K562 (cell line): ENCODE measurements around the gene PRSS8. TPM values are rescaled to one million over a fixed set of nuclear protein-coding genes. Genes with fewer than 3 reads are reported as not detected.

Source experiments
- CXXC5 ChIP-seq: fragments of 250-450 bp; sonication (Bioruptor Pico); IDR thresholded peaks from 2 replicates; pipeline ENCODE4 v1.8.0; 2022; ENCODE audit warnings: inconsistent platforms, mild to moderate bottlenecking, moderate library complexity
- E2F4 ChIP-seq: sonication (generic); formaldehyde crosslinking; IDR thresholded peaks from 2 replicates; pipeline ENCODE4 v1.8.0; 2022; ENCODE audit warnings: mild to moderate bottlenecking, low read depth, missing genetic modification reagents
- EHMT2 ChIP-seq: fragments of 450-650 bp; IDR thresholded peaks from 2 replicates; pipeline ENCODE4 v1.6.1; 2018; ENCODE audit warnings: antibody characterized with exemption
- ELF1 ChIP-seq: fragments of 200-800 bp; sonication (Bioruptor generic); IDR thresholded peaks from 2 replicates; pipeline ENCODE4 v1.6.1; 2016; ENCODE audit warnings: missing genetic modification characterization, missing compliant biosample characterization
- GABPB1 ChIP-seq: sonication (generic); formaldehyde crosslinking; IDR thresholded peaks from 2 replicates; pipeline ENCODE4 v1.8.0; 2022; ENCODE audit warnings: mild to moderate bottlenecking, missing genetic modification reagents
- IRF1 ChIP-seq: sonication (generic); formaldehyde crosslinking; IDR thresholded peaks from 2 replicates; pipeline ENCODE4 v1.8.0; 2022; ENCODE audit warnings: missing genetic modification reagents, mild to moderate bottlenecking, borderline replicate concordance
- KAT2B ChIP-seq: IDR thresholded peaks from one replicate; pipeline ENCODE4 v1.6.1; 2012; ENCODE audit warnings: low read depth, mild to moderate bottlenecking, control low read depth, inconsistent platforms, low read length, moderate library complexity
- NFRKB ChIP-seq: fragments of 450-650 bp; IDR thresholded peaks from 2 replicates; pipeline ENCODE4 v1.6.1; 2016; ENCODE audit warnings: low read depth
- NKRF ChIP-seq: fragments of 450-650 bp; IDR thresholded peaks from 2 replicates; pipeline ENCODE4 v1.6.1; 2016; ENCODE audit warnings: borderline replicate concordance
- NRF1 ChIP-seq, 2 experiments: fragments of 450-650 bp; IDR thresholded peaks in 1 of 2; conservative IDR thresholded peaks in 1 of 2; 2 replicates each; pipeline ENCODE4 v1.6.1; 2014; ENCODE audit warnings: mild to moderate bottlenecking in 2 of 2
- PCBP1 ChIP-seq: fragments of 200-400 bp; formaldehyde crosslinking; IDR thresholded peaks from 2 replicates; pipeline ENCODE4 v1.6.1; 2018; ENCODE audit warnings: mild to moderate bottlenecking, low read depth, low read length; ENCODE audit not compliant: poor library complexity, severe bottlenecking
- RBFOX2 ChIP-seq: fragments of 200-400 bp; formaldehyde crosslinking; IDR thresholded peaks from 2 replicates; pipeline ENCODE4 v1.6.1; 2017; ENCODE audit warnings: low read depth, mild to moderate bottlenecking, low read length, moderate library complexity
- SMARCA5 ChIP-seq: fragments of 450-650 bp; IDR thresholded peaks from 2 replicates; pipeline ENCODE4 v1.6.1; 2016
- THAP12 ChIP-seq: fragments of 250-450 bp; sonication (Bioruptor Pico); IDR thresholded peaks from 2 replicates; pipeline ENCODE4 v1.9.0; 2021; ENCODE audit warnings: mild to moderate bottlenecking, inconsistent platforms
- XRCC3 ChIP-seq: fragments of 450-650 bp; IDR thresholded peaks from 2 replicates; pipeline ENCODE4 v1.6.1; 2017; ENCODE audit warnings: mild to moderate bottlenecking, moderate library complexity
- ZNF184 ChIP-seq: sonication (generic); formaldehyde crosslinking; IDR thresholded peaks from 2 replicates; pipeline ENCODE4 v1.5.0; 2020; ENCODE audit warnings: missing genetic modification reagents
- ZNF263 ChIP-seq: sonication (generic); formaldehyde crosslinking; IDR thresholded peaks from 2 replicates; pipeline ENCODE4 v1.8.0; 2022; ENCODE audit warnings: mild to moderate bottlenecking, missing genetic modification reagents, borderline replicate concordance
- ZNF282 ChIP-seq: sonication (generic); formaldehyde crosslinking; IDR thresholded peaks from 2 replicates; pipeline ENCODE4 v1.8.1; 2023; ENCODE audit warnings: missing genetic modification reagents
- ZZZ3 ChIP-seq: fragments of 450-650 bp; IDR thresholded peaks from 2 replicates; pipeline ENCODE4 v1.6.1; 2016; ENCODE audit warnings: antibody characterized with exemption, mild to moderate bottlenecking, moderate library complexity
- polyA plus RNA-seq, 8 experiments: library from polyadenylated mRNA; depleted of rRNA in 4 of 8; stranded (reverse) in 5 of 8; unstranded in 3 of 8; fragments of >200 nt; fragmentation: Nextera tagmentation in 2 of 8; fragmentation: Illumina TruSeq in 1 of 8; extraction: Ambion mirVana in 2 of 8; extraction: Trizol in 1 of 8; gene quantifications; 2 replicates each; pipeline versions ENCODE4 v1.2.1 to v1.2.3, GENCODE V29; 2011 to 2014; ENCODE audit warnings: inconsistent platforms in 1 of 8, missing spikeins in 1 of 8
- total RNA-seq, 7 experiments: library from RNA; depleted of rRNA in 6 of 7; stranded (reverse); fragments of >200 nt in 6 of 7; fragmentation: Illumina TruSeq in 2 of 7; extraction: Trizol in 2 of 7; gene quantifications; 2 replicates each; pipeline versions ENCODE4 v1.2.1 to v1.2.3, GENCODE V29; 2011 to 2021; ENCODE audit warnings: low replicate concordance in 1 of 7
- TF ChIP-seq, protein P1 (sequence below): fragments of 450-650 bp; IDR thresholded peaks from 2 replicates; pipeline ENCODE4 v1.7.0; 2016; ENCODE audit warnings: borderline replicate concordance

PRSS8 gene
- total and polyA plus RNA-seq, 9 of the 15 experiments (the other 6 are each of a cell fraction or from before 2014, with no cell fraction given): 0.25 to 3.9 (median 1.3) TPM; not detected in 1

GRCh38 chr16:31179747-31180459 lies 44.4 kb upstream of the PRSS8 start, which contains the start of gene FUS (continued):
- TF ChIP-seq IRF1 (CRISPR knock-in tag) (peak; percentile 93), NKRF (peak; percentile 66; the same call in 1 of the 2 replicates), ZNF263 (CRISPR knock-in tag) (peak; percentile 89), NFRKB (peak; percentile 94), GABPB1 (CRISPR knock-in tag) (peak; percentile 77; the same call in 1 of the 2 replicates), ELF1 (peak; percentile 40; the same call in 1 of the 2 replicates), ZNF184 (CRISPR knock-in tag) (no peak), KAT2B (no peak), XRCC3 (no peak), CXXC5 (CRISPR knock-in tag) (peak; percentile 93), ZNF282 (peak; percentile 90), ZZZ3 (0 out of 2 replicates have a peak, but pooled peaks have one; percentile 62), EHMT2 (no peak), THAP12 (CRISPR knock-in tag) (peak; percentile 96), NRF1 (conservative IDR thresholded peaks at IDR 0.05 in 1 of 2, IDR thresholded peaks at IDR 0.05 in 1 of 2) (peak; percentile 63 to 85; a peak in 3 of 4 replicates), PCBP1 (peak; percentile 36), E2F4 (peak; percentile 83; the same call in 1 of the 2 replicates), RBFOX2 (peak; percentile 99), SMARCA5 (no peak)
- TF ChIP-seq, protein P1, sequence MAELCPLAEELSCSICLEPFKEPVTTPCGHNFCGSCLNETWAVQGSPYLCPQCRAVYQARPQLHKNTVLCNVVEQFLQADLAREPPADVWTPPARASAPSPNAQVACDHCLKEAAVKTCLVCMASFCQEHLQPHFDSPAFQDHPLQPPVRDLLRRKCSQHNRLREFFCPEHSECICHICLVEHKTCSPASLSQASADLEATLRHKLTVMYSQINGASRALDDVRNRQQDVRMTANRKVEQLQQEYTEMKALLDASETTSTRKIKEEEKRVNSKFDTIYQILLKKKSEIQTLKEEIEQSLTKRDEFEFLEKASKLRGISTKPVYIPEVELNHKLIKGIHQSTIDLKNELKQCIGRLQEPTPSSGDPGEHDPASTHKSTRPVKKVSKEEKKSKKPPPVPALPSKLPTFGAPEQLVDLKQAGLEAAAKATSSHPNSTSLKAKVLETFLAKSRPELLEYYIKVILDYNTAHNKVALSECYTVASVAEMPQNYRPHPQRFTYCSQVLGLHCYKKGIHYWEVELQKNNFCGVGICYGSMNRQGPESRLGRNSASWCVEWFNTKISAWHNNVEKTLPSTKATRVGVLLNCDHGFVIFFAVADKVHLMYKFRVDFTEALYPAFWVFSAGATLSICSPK: no peak
